Measurements from ENCODE around the gene POU2F2. TPM values are rescaled to one million over a fixed set of nuclear protein-coding genes. Genes with fewer than 3 reads are reported as not detected.
"Not testable (repeated sequence)": the region's sequence is repeated elsewhere in the genome, so short reads cannot be mapped to it uniquely, and the experiment has no call there.

Gene POU2F2
- total RNA-seq, 1 donor from 2014 or later = 71.5 TPM

DNA sequence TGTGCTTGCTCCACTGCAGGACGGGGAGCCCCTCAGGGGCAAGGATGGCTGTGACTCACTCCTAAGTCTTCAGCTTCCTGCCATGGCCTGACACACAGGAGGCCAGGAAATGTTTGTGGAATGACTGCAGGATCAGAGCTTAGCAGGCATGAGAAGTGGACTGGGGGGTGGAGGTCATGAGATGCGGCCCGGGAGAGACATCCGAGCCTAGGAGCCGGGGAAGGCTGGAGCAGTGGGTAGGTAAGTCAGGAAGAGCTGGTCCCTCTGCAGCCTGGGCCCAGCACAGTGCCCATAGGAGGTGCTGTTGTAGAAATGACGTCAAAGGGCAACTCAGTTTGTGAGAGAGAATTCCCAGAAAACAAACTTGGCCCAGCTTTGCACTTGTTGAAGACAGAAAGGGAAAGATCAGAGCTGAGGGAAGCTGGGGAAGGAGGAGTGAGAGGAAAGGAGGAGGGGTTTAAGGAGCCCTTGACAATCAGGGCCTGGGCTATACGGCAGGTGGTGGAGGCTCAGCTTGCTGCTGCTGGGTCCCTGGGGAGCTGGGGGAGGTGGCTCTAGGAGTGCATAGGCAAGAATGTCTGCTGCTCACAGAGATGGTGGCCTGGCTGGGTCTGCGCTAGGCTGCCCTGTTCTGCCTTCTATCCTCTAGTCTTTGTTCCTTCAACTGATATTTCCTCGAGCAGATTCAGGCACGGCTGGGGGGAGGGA, 18.5 kb downstream of the POU2F2 start:
- peak overlapping the region; percentile 42 for H3K27ac Mint-ChIP-seq
- no peak for DNase-seq
- H3K27me3 Mint-ChIP-seq = no peaks in the 10 kb centered on the region
- peaks cover 47% of the 10 kb centered on the region for H3K4me1 Mint-ChIP-seq
- no peaks in the 10 kb centered on the region for H3K9me3 Mint-ChIP-seq
- peaks cover 74% of the 10 kb centered on the region for H3K36me3 Mint-ChIP-seq (ENCODE audit: low read depth)
- intact Hi-C loops (cut with micrococcal nuclease) = loop anchor here (1.0 kb wide), 1 partner anchor 8 kb away; no protein-coding TSS in a partner anchor
- no peak overlapping the region for H3K4me3 Mint-ChIP-seq

DNA sequence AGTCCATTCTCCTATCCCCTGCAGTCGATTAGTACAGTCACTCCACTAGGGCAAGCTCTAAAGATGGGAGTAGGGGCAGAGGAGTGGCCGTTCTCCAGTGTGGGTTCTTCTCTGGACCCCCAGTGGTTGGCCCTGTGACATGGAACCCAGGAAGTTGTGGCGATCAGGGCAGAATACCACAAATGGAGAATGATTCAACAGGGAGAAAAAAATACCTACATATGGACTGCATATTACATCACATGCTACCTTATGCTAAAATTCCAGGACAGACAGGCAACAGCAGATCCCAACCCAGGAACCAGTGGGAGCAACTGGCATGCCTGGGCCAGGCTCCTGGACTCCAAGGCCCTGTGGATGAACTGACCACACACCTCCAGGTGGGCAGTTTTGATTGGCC, 20.4 kb downstream of the POU2F2 start:
- no peak for DNase-seq
- no peaks in the 10 kb centered on the region for H3K9me3 Mint-ChIP-seq
- no peaks in the 10 kb centered on the region for H3K27me3 Mint-ChIP-seq
- intact Hi-C loops (cut with micrococcal nuclease) = no loop called here
- H3K27ac Mint-ChIP-seq = peak overlapping the region; percentile 51
- H3K4me3 Mint-ChIP-seq = no peak overlapping the region
- H3K36me3 Mint-ChIP-seq (ENCODE audit: low read depth) = peaks cover 70% of the 10 kb centered on the region
- H3K4me1 Mint-ChIP-seq = peaks cover 44% of the 10 kb centered on the region

DNA sequence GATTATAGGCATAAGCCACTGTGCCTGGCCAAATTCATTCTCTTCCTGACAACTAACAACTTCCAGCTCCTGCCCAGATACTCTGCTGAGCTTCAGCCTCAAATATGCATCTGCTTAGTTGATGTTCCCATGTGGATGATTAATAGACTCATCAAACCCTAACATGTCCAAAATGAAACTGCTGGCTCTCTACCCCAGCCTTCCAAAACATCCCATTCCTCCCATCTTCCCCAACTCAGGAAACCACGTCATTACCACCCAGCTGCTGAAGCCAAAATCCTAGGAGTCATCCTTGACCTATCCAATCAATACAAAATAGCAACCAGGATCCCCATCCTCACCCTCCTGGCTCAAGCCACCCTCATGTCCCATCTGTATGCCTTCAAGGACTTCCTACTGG, 20.9 kb downstream of the POU2F2 start:
- Mint-ChIP-seq H3K4me1 (peaks cover 45% of the 10 kb centered on the region), H3K27me3 (no peaks in the 10 kb centered on the region), H3K4me3 (no peak overlapping the region), H3K36me3 (ENCODE audit: low read depth) (peaks cover 69% of the 10 kb centered on the region), H3K9me3 (no peaks in the 10 kb centered on the region), H3K27ac (peak overlapping the region; percentile 51)
- intact Hi-C loops (cut with micrococcal nuclease) = no loop called here
- DNase-seq = no peak

DNA sequence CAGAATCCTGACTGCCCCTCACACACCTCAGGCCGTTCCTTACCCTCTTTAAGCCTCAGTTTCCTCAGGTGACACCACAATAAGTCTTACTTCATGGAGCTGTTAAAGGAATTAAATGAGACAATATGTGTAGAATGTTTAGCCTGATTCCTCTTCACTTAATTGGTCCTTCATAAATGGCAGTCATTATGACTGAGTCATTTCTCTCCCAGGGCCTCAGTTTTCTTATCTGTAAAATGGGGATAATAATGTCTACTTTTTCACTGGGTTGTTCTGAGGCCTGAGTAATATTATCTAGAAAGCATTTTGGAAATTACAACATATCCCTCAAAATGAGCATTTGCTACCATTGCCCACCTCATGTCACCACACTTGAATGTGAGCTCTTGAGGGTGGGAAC, 21.6 kb downstream of the POU2F2 start:
- peaks cover 65% of the 10 kb centered on the region for H3K36me3 Mint-ChIP-seq (ENCODE audit: low read depth)
- H3K27me3 Mint-ChIP-seq = no peaks in the 10 kb centered on the region
- H3K27ac Mint-ChIP-seq = no peak overlapping the region
- H3K9me3 Mint-ChIP-seq = no peaks in the 10 kb centered on the region
- no peak overlapping the region for H3K4me3 Mint-ChIP-seq
- no peak for DNase-seq
- peaks cover 47% of the 10 kb centered on the region for H3K4me1 Mint-ChIP-seq
- intact Hi-C loops (cut with micrococcal nuclease) = no loop called here

DNA sequence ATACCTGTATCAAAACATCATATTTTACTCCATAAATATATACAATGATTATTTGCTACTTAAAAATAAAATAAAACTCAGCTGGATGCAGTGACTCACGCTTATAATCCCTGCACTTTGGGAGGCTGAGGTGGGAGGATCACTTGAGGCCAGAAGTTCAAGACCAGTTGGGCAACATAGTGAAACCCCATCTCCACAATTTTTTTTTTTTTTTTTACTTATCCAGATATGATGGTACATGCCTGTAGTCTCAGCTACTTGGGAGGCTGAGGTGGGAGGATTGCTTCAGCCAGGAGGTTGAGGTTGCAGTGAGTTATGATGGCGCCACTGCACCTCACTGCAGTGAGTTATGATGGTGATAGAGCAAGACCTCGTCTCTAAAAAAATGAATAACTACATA, 22.4 kb downstream of the POU2F2 start:
- Mint-ChIP-seq H3K27me3 (no peaks in the 10 kb centered on the region), H3K27ac (no peak overlapping the region), H3K4me1 (peaks cover 51% of the 10 kb centered on the region), H3K36me3 (ENCODE audit: low read depth) (peaks cover 66% of the 10 kb centered on the region), H3K9me3 (no peaks in the 10 kb centered on the region), H3K4me3 (no peak overlapping the region)
- intact Hi-C loops (cut with micrococcal nuclease) = loop anchor here (2.0 kb wide), 1 partner anchor 67 kb away; no protein-coding TSS in a partner anchor
- no peak for DNase-seq

DNA sequence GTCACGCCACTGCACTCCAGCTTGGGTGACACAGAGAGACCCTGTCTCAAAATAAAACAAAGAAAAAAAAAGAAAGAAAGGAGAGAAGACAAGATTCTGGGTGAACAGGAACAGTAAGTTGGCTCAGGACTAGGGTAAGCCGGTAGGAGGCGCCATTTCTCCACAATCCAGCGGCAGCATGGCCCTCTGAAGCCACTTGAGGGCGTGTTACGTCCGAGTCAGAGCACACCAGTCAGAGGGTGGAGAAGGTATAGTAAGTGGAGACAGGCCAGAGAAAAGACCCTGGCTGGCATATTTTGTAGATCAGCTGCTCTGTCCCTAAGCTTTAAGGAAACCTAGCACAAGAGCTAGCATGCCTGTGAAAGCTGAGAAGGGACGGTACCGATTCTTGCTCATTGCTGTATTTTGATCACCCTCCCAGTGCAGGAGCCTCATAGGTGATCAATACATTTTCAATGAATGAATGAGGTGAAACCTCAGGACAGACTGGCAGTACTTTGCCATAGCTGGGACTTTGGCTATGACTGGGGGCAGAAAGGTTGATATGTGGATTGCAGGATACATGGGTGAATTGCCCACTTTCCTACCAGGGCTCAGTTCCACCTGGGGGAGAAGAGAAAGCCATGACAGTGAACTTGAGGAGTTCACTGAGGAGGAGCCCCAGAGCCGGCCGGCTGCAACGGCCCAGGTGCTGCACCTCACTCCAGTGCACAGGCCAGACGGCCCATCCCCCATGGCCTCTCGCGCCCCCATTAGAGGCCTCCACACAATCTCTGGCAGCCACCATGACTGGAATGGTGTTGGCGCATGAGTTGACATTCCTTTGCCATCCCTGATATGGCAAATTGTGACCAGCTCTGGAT, 23.5 kb downstream of the POU2F2 start:
- no peaks in the 10 kb centered on the region for H3K9me3 Mint-ChIP-seq
- H3K27ac Mint-ChIP-seq = peak overlapping the region; percentile 4
- H3K4me3 Mint-ChIP-seq = no peak overlapping the region
- intact Hi-C loops (cut with micrococcal nuclease) = loop anchor here (1.0 to 2.0 kb wide), 4 partner anchors 14 to 76 kb away; partner anchors contain the start of gene POU2F2
- DNase-seq = peak; percentile 96
- H3K27me3 Mint-ChIP-seq = no peaks in the 10 kb centered on the region
- H3K4me1 Mint-ChIP-seq = peaks cover 49% of the 10 kb centered on the region
- H3K36me3 Mint-ChIP-seq (ENCODE audit: low read depth) = peaks cover 64% of the 10 kb centered on the region

DNA sequence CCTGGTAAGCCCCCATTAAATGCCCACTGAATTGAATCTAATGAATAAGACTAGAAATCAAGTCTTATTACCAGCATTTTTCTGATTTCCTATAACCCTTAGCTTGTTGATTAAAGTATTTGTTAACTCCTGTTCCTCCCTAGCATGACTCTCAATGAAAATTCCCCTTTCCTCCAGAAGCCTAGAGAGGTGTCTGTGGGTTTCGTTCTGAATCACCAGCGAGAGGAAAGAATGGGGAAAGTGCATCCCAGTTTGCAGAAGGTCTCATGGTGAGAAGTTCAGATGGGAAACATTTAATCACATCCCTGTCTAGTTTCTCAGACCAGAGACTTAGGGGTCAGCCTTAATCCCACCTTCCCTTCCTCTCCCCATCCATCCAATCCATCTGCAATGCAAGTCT, 26.9 kb downstream of the POU2F2 start:
- Mint-ChIP-seq H3K9me3 (no peaks in the 10 kb centered on the region), H3K36me3 (ENCODE audit: low read depth) (peaks cover 49% of the 10 kb centered on the region), H3K4me1 (peaks cover 26% of the 10 kb centered on the region), H3K4me3 (peak overlapping the region; percentile 7), H3K27ac (peak overlapping the region; percentile 30), H3K27me3 (no peaks in the 10 kb centered on the region)
- DNase-seq = no peak
- intact Hi-C loops (cut with micrococcal nuclease) = no loop called here

DNA sequence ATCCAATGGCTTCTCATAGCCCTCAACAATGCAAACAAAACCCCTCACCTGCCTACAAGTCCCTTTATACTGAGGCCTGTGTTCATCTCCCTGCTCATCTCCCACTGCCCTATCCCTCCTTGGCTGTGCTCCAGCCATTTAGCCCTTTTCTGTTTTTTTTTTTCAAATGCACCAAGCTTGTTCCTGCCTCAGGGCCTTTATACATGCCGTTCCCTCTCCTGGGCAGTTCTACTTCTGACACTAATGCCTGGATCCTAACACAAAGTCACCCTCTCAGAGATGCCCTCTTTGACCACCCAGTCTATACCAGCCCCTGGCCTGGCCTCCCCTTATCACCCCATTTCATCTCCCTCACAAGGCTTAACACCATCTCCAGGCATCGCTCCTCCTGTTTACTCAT, 29.4 kb downstream of the POU2F2 start:
- Mint-ChIP-seq H3K4me3 (no peak overlapping the region), H3K4me1 (peaks cover 19% of the 10 kb centered on the region), H3K9me3 (no peaks in the 10 kb centered on the region), H3K27ac (no peak overlapping the region), H3K27me3 (no peaks in the 10 kb centered on the region), H3K36me3 (ENCODE audit: low read depth) (peaks cover 49% of the 10 kb centered on the region)
- DNase-seq = no peak
- intact Hi-C loops (cut with micrococcal nuclease) = no loop called here

DNA sequence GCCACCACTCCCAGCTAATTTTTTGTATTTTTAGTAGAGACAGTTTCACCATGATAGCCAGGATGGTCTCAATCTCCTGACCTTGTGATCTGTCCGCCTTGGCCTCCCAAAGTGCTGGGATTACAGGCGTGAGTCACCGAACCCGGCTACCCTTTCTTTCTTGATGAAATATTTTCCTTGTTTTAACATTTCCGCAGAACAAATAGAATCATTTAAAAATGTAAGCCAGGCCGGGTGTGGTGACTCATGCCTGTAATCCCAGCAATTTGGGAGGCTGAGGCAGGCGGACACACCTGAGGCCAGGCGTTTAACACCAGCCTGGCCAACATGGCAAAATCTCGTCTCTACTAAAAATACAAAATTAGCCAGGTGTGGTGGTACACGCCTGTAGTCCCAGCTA, 32.0 kb downstream of the POU2F2 start:
- intact Hi-C loops (cut with micrococcal nuclease); H3K4me3 Mint-ChIP-seq; DNase-seq; H3K9me3 Mint-ChIP-seq; H3K4me1 Mint-ChIP-seq; H3K27me3 Mint-ChIP-seq; H3K27ac Mint-ChIP-seq: not testable (repeated sequence)
- H3K36me3 Mint-ChIP-seq (ENCODE audit: low read depth) = peaks cover 53% of the 10 kb centered on the region

DNA sequence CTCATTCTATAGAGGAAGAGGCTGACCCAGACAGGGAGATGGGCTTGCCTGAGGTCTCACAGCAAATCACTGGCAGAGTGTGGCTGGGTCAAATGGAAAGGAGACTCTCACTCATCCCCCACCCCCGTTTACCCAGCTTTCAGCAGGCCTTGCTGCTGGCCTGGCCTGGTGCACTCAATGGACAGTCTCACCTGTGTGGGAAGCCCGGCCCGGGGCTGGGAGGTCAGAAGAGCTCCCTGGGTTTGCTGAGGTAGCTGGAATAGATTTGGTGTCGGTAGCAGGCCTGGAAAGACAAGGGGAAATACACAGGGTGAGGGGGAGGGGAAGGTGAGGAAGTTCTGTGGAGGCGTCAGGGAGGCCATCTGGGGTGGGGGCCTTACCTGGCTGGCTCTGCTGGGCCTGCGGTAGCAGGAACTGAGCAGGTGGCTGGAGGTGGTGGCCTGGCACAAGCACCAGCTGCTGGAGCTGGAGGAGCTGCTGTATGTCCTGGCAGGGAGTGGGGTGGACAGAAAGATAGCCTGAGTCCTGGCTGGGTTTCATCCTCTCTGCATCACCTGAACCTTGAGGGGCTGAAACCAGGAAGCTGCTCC, 32.8 kb downstream of the POU2F2 start:
- Mint-ChIP-seq H3K4me3 (no peak overlapping the region), H3K27ac (no peak overlapping the region), H3K27me3 (no peaks in the 10 kb centered on the region), H3K9me3 (no peaks in the 10 kb centered on the region), H3K4me1 (peaks cover 2% of the 10 kb centered on the region), H3K36me3 (ENCODE audit: low read depth) (peaks cover 55% of the 10 kb centered on the region)
- intact Hi-C loops (cut with micrococcal nuclease) = no loop called here
- DNase-seq = no peak

DNA sequence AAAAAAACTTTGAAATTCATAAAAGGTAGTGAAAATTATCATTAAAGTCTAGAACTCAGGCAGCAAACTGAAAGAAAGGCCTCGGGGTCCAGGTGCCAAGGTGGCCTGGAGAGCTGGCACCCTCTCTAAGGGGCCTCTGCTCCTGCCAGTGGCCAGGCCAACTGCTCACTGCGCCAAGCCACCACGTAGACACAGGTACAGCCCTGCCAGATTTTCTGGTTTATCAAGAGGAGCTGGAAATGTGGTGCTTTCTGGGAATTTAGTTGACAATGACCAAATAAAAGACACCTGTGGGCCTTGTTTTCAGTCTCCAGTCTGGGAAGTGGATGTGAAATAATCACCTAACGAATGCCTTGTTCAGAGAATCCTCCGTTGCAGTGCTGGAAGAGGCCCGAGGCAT, 33.5 kb downstream of the POU2F2 start:
- peaks cover 2% of the 10 kb centered on the region for H3K4me1 Mint-ChIP-seq
- no peak for DNase-seq
- H3K36me3 Mint-ChIP-seq (ENCODE audit: low read depth) = peaks cover 57% of the 10 kb centered on the region
- peak overlapping the region; percentile 25 for H3K27ac Mint-ChIP-seq
- H3K4me3 Mint-ChIP-seq = no peak overlapping the region
- no peaks in the 10 kb centered on the region for H3K27me3 Mint-ChIP-seq
- intact Hi-C loops (cut with micrococcal nuclease) = no loop called here
- no peaks in the 10 kb centered on the region for H3K9me3 Mint-ChIP-seq

DNA sequence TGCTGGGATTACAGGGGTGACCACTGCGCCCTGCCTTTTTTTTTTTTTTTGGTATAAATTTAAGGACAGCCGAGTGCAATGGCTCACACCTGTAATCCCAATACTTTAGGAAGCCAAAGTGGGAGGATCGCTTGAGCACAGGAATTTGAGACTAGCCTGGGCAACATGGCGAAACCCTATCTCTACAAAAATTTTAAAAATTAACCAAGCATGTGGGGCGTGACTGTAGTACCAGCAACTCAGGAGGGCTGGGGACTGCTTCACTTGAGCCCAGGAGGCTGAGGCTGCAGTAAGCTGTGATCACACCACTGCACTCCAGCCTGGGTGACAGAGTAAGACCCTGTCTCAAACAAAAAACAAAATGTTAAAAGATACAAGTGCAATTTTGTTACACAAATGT, 34.8 kb downstream of the POU2F2 start:
- intact Hi-C loops (cut with micrococcal nuclease) = no loop called here
- Mint-ChIP-seq H3K36me3 (ENCODE audit: low read depth) (peaks cover 54% of the 10 kb centered on the region), H3K27ac (no peak overlapping the region), H3K4me3 (no peak overlapping the region), H3K4me1 (peaks cover 2% of the 10 kb centered on the region), H3K27me3 (no peaks in the 10 kb centered on the region), H3K9me3 (no peaks in the 10 kb centered on the region)
- no peak for DNase-seq

DNA sequence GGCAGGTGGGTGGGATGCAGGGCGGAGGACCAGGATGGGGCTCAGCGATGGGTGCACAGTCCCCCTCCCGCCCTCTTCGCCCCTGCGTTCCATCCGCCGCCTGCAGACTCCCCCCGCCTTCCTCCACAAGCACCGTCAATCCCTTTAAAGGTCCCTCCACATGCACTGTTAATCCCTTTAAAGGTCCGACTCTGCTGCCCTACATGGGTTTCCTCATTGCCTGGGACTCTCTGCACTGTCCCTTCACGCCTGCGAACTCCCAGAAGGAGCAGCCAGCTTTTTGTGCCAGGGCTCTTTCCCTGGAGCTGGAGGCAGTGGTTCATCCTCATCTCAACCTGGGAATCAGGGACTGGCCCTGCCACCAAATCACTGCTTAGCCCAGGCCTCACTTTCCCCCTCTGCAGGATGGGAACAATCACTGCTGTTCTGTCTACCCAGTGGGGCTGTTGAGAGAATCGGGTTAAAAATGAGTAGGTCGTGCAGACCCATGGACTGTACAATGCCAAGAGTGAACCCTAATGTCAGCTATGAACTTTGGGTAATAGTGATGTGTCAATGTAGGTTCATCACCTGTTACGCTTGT, 35.9 kb downstream of the POU2F2 start:
- intact Hi-C loops (cut with micrococcal nuclease) = no loop called here
- Mint-ChIP-seq H3K27me3 (no peaks in the 10 kb centered on the region), H3K4me3 (no peak overlapping the region), H3K27ac (no peak overlapping the region), H3K36me3 (ENCODE audit: low read depth) (peaks cover 57% of the 10 kb centered on the region), H3K9me3 (no peaks in the 10 kb centered on the region), H3K4me1 (peaks cover 4% of the 10 kb centered on the region)
- DNase-seq = no peak

DNA sequence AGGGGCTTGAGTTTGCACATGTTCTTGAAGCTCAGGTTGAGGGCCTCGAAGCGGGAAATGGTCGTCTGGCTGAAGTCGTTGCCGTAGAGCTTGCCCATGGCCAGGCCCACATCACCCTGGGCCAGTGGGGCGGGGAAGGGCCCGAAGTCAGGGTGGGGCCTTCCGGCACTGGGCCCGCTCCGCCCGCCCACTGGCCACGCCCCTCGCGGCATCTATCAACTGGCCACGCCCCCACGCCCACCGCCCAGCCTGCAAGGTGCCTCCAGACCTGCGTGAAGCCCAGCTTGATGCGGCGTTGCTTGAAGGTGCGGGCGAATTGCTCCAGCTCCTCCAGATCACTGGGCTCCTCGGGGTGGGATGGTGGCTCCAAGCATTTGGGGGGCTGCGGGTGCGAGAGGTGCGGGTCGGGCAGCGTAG, 36.4 kb downstream of the POU2F2 start:
- DNase-seq = no peak
- Mint-ChIP-seq H3K4me3 (no peak overlapping the region), H3K27ac (no peak overlapping the region), H3K9me3 (no peaks in the 10 kb centered on the region), H3K27me3 (no peaks in the 10 kb centered on the region), H3K36me3 (ENCODE audit: low read depth) (peaks cover 57% of the 10 kb centered on the region), H3K4me1 (peaks cover 9% of the 10 kb centered on the region)
- intact Hi-C loops (cut with micrococcal nuclease) = no loop called here
